CD4-positive, alpha-beta T cell (primary cell): ENCODE results near the gene ADTRP. TPM values are rescaled to one million over a fixed set of nuclear protein-coding genes. Genes with fewer than 3 reads are reported as not detected.

Source experiments
- ATAC-seq: fragments of 200-7000 bp; cut with Tn5 transposase; one replicate; pipeline ENCODE4 v1.10.0; 2022; ENCODE audit warnings: mild to moderate bottlenecking; ENCODE audit not compliant: poor library complexity
- CTCF ChIA-PET: fragments of 350-600 bp; sonication (Branson Sonifier 250); formaldehyde crosslinking; loops from one replicate; lab custom pipeline; 2021; ENCODE audit warnings: antibody characterized with exemption, inconsistent platforms; lab: Charles Lee
- POLR2A ChIA-PET: fragments of 350-600 bp; sonication (Branson Sonifier 250); formaldehyde crosslinking; loops from one replicate; lab custom pipeline; 2021; ENCODE audit warnings: antibody characterized with exemption, inconsistent platforms; lab: Charles Lee
- DNase-seq, 14 experiments: peaks; one replicate each; pipeline ENCODE4 v3.0.0-alpha.2; 2013 to 2020; ENCODE audit warnings: mixed read lengths in 2 of 14
- H3K27ac ChIP-seq, 2 donors: one replicate each; pipeline versions ENCODE4 v1.5.1 to v1.7.0; 2013; ENCODE audit warnings: low read length in 2 of 2, low read depth in 1 of 2, mild to moderate bottlenecking in 1 of 2
- H3K27me3 ChIP-seq, 2 experiments: 1 replicate in 1 of 2; 2 replicates in 1 of 2; pipeline versions ENCODE4 v1.6.1 to v1.7.0; 2013; ENCODE audit warnings: low read length in 2 of 2, control low read depth in 1 of 2, mild to moderate bottlenecking in 1 of 2, moderate library complexity in 1 of 2; ENCODE audit not compliant: insufficient read depth in 2 of 2, control insufficient read depth in 1 of 2
- H3K36me3 ChIP-seq: one replicate; pipeline ENCODE4 v1.6.1; 2013; ENCODE audit warnings: low read length, control low read depth; ENCODE audit not compliant: insufficient read depth
- H3K4me1 ChIP-seq: one replicate; pipeline ENCODE4 v1.6.1; 2013; ENCODE audit warnings: low read length, control low read depth; ENCODE audit not compliant: insufficient read depth
- H3K4me3 ChIP-seq: one replicate; pipeline ENCODE4 v1.5.1; 2013; ENCODE audit warnings: mild to moderate bottlenecking, low read length, moderate library complexity
- H3K9me3 ChIP-seq, 2 experiments: 1 replicate in 1 of 2; 2 replicates in 1 of 2; pipeline versions ENCODE4 v1.6.1 to v1.7.0; 2013; ENCODE audit warnings: low read length in 2 of 2, mild to moderate bottlenecking in 2 of 2, control low read depth in 1 of 2, moderate library complexity in 1 of 2; ENCODE audit not compliant: control insufficient read depth in 1 of 2, insufficient read depth in 1 of 2
- H3K27ac Mint-ChIP-seq: one replicate; pipeline ENCODE4 v1.8.0; 2020; ENCODE audit warnings: mixed read lengths
- H3K27me3 Mint-ChIP-seq: one replicate; pipeline ENCODE4 v1.8.0; 2021; ENCODE audit warnings: mixed read lengths
- H3K36me3 Mint-ChIP-seq: one replicate; pipeline ENCODE4 v1.8.0; 2021; ENCODE audit warnings: low read depth, mixed read lengths
- H3K4me1 Mint-ChIP-seq: one replicate; pipeline ENCODE4 v1.8.0; 2021; ENCODE audit warnings: low read depth, mixed read lengths
- H3K4me3 Mint-ChIP-seq: one replicate; pipeline ENCODE4 v1.8.0; 2020; ENCODE audit warnings: mild to moderate bottlenecking, mixed read lengths
- H3K9me3 Mint-ChIP-seq: one replicate; pipeline ENCODE4 v1.8.0; 2020; ENCODE audit warnings: mixed read lengths
- CTCF ChIP-seq: fragments of 200-600 bp; IDR thresholded peaks from one replicate; pipeline ENCODE4 v1.8.0; 2022; ENCODE audit warnings: antibody characterized with exemption, mild to moderate bottlenecking
- intact Hi-C, 2 experiments: fragments of 100-400 bp; cut with DNase I in 1 of 2; cut with micrococcal nuclease in 1 of 2; formaldehyde crosslinking; loops; one replicate each; pipeline versions ENCODE4 v1.15.1 to v1.9.0; 2023 to 2025; cut with DNase I, micrococcal nuclease
- total RNA-seq, 174 experiments: library from RNA in 2 of 174; stranded (reverse) in 2 of 174; gene quantifications; one replicate each; pipeline ENCODE4 v1.2.3 and lab custom pipeline; 2021 to 2026

ADTRP gene
- total RNA-seq, 2 experiments from 2014 or later: 14.3 to 15.2 TPM

- ChIA-PET CTCF (interaction anchor here (1.3 kb wide), 1 partner anchor 27 kb away, joined by 3 read pairs; no protein-coding TSS in a partner anchor), POLR2A (no interaction called here)
- no peaks in the 10 kb centered on the region for H3K36me3 ChIP-seq
- Mint-ChIP-seq H3K4me1 (peaks cover 4% of the 10 kb centered on the region), H3K9me3 (no peaks in the 10 kb centered on the region), H3K27me3 (no peaks in the 10 kb centered on the region), H3K27ac (no peak overlapping the region), H3K4me3 (no peak overlapping the region), H3K36me3 (no peaks in the 10 kb centered on the region)
- ATAC-seq (no peak), DNase-seq (no peak)
- intact Hi-C loops: no loop called here
- H3K4me3 ChIP-seq: no peak overlapping the region
- H3K4me1 ChIP-seq: no peaks in the 10 kb centered on the region
- H3K27me3 ChIP-seq: no peaks in the 10 kb centered on the region
- TF ChIP-seq CTCF: no peak
- H3K27ac ChIP-seq: no peak overlapping the region
- H3K9me3 ChIP-seq: no peaks in the 10 kb centered on the region
Measured at GRCh38 chr6:11766043-11766442, 12.6 kb downstream of the ADTRP start.

GRCh38 chr6:11764250-11764604 is 14.4 kb downstream of the ADTRP start:
- H3K27ac Mint-ChIP-seq: no peak overlapping the region
- no peak for ATAC-seq

GRCh38 chr6:11763460-11764249 is 14.9 kb downstream of the ADTRP start:
- TF ChIP-seq CTCF: no peak
- H3K4me3 ChIP-seq: no peak overlapping the region
- ChIA-PET CTCF (no interaction called here), POLR2A (no interaction called here)
- H3K27ac ChIP-seq: no peak overlapping the region
- ATAC-seq: no peak
- H3K4me1 ChIP-seq: no peaks in the 10 kb centered on the region
- intact Hi-C loops: no loop called here
- Mint-ChIP-seq H3K27ac (no peak overlapping the region), H3K27me3 (no peaks in the 10 kb centered on the region), H3K36me3 (no peaks in the 10 kb centered on the region), H3K4me1 (peaks cover 4% of the 10 kb centered on the region), H3K9me3 (peaks cover 2% of the 10 kb centered on the region), H3K4me3 (no peak overlapping the region)
- DNase-seq: no peak
- H3K9me3 ChIP-seq: no peaks in the 10 kb centered on the region
- H3K27me3 ChIP-seq: no peaks in the 10 kb centered on the region
- no peaks in the 10 kb centered on the region for H3K36me3 ChIP-seq

More at GRCh38 chr6:11764250-11764604, 14.4 kb downstream of the ADTRP start:
- no peaks in the 10 kb centered on the region for H3K27me3 ChIP-seq
- intact Hi-C loops: no loop called here
- ChIA-PET POLR2A (no interaction called here), CTCF (no interaction called here)
- H3K36me3 Mint-ChIP-seq: no peaks in the 10 kb centered on the region
- H3K36me3 ChIP-seq: no peaks in the 10 kb centered on the region
- DNase-seq: no peak
- peaks cover 4% of the 10 kb centered on the region for H3K4me1 Mint-ChIP-seq
- no peak for TF ChIP-seq CTCF
- H3K9me3 Mint-ChIP-seq: no peaks in the 10 kb centered on the region
- H3K4me3 Mint-ChIP-seq: no peak overlapping the region
- no peaks in the 10 kb centered on the region for H3K4me1 ChIP-seq
- H3K4me3 ChIP-seq: no peak overlapping the region
- H3K27ac ChIP-seq: no peak overlapping the region
- no peaks in the 10 kb centered on the region for H3K9me3 ChIP-seq
- no peaks in the 10 kb centered on the region for H3K27me3 Mint-ChIP-seq
